ENCODE measurements around the gene ZDHHC11B.
"Not testable (repeated sequence)": the region's sequence is repeated elsewhere in the genome, so short reads cannot be mapped to it uniquely, and the experiment has no call there.

ZDHHC11B gene

DNA sequence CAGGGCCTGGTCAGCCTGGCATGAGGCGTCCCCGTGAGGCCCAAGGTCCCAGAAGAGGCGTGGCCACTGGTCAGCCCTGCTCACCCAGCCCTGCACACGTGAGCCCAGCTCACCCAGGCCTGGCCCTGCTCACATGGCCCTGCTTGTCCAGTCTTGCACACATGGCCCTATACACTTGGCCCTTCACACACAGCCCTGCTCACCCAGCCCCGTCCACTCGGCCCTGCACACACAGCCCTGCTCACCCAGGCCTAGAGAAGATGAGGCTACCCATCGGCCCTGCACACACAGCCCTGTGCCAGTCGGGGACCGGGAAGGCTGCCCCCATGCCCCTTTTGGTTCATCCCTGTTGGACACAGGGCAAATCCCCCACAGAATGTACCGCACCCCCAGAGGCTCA lies 28.4 kb downstream of the ZDHHC11B start:
- TF ChIP-seq EZH2phosphoT487 (IDR thresholded peaks at IDR 0.05; ENCODE audit: borderline replicate concordance, low read length) = no peak
- TF ChIP-seq, protein P1, sequence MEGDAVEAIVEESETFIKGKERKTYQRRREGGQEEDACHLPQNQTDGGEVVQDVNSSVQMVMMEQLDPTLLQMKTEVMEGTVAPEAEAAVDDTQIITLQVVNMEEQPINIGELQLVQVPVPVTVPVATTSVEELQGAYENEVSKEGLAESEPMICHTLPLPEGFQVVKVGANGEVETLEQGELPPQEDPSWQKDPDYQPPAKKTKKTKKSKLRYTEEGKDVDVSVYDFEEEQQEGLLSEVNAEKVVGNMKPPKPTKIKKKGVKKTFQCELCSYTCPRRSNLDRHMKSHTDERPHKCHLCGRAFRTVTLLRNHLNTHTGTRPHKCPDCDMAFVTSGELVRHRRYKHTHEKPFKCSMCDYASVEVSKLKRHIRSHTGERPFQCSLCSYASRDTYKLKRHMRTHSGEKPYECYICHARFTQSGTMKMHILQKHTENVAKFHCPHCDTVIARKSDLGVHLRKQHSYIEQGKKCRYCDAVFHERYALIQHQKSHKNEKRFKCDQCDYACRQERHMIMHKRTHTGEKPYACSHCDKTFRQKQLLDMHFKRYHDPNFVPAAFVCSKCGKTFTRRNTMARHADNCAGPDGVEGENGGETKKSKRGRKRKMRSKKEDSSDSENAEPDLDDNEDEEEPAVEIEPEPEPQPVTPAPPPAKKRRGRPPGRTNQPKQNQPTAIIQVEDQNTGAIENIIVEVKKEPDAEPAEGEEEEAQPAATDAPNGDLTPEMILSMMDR (IDR thresholded peaks at IDR 0.05; ENCODE audit: low read depth, low read length, poor library complexity, severe bottlenecking) = no peak
- no peaks in the 10 kb centered on the region for H3K79me2 ChIP-seq (ENCODE audit: control insufficient read depth, low read length)
- no peaks in the 10 kb centered on the region for H3K4me1 ChIP-seq (ENCODE audit: control insufficient read depth, low read length)
- H3K27ac ChIP-seq (ENCODE audit: low read depth, low read length) = no peak overlapping the region
- H3K4me2 ChIP-seq (ENCODE audit: low read length) = no peak overlapping the region
- no peaks in the 10 kb centered on the region for H3F3A ChIP-seq (ENCODE audit: control insufficient read depth, insufficient read depth)
- H3K36me3 ChIP-seq (ENCODE audit: control insufficient read depth, low read length) = no peaks in the 10 kb centered on the region
- 0 out of 2 replicates have a peak, but pooled peaks cover 3% of the 10 kb centered on the region for H4K20me1 ChIP-seq (ENCODE audit: control insufficient read depth, insufficient read depth, low read depth, low read length)
- no peak overlapping the region for H3K4me3 ChIP-seq (ENCODE audit: low read length)
- no peaks in the 10 kb centered on the region for H3K9me2 ChIP-seq (replicated peaks; ENCODE audit: control insufficient read depth, low read length)
- H3K9me3 ChIP-seq (ENCODE audit: control insufficient read depth, insufficient read depth, low read length) = no peaks in the 10 kb centered on the region
- H3K27me3 ChIP-seq (ENCODE audit: control insufficient read depth, low read length) = no peaks in the 10 kb centered on the region

DNA sequence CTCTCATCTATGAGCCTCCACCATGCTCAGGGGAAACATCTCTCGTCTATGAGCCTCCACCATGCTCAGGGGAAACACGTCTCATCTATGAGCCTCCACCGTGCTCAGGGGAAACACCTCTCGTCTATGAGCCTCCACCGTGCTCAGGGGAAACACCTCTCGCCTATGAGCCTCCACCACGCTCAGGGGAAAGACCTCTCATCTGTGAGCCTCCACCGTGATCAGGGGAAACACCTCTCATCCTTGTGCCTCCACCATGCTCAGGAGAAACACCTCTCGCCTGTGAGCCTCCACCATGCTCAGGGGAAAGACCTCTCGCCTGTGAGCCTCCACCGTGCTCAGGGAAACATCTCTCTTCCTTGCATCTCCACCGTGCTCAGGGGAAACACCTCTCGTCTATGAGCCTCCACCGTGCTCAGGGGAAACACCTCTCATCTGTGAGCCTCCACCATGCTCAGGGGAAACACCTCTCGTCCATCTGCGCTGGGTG lies 30.3 kb downstream of the ZDHHC11B start:
- not testable (repeated sequence) for H3K27me3 ChIP-seq (ENCODE audit: control insufficient read depth, low read length); H3K4me2 ChIP-seq (ENCODE audit: low read length); H3K79me2 ChIP-seq (ENCODE audit: control insufficient read depth, low read length); H3F3A ChIP-seq (ENCODE audit: control insufficient read depth, insufficient read depth); H3K9me2 ChIP-seq (replicated peaks; ENCODE audit: control insufficient read depth, low read length); H4K20me1 ChIP-seq (ENCODE audit: control insufficient read depth, insufficient read depth, low read depth, low read length); H3K27ac ChIP-seq (ENCODE audit: low read depth, low read length); H3K9me3 ChIP-seq (ENCODE audit: control insufficient read depth, insufficient read depth, low read length); H3K36me3 ChIP-seq (ENCODE audit: control insufficient read depth, low read length); H3K4me1 ChIP-seq (ENCODE audit: control insufficient read depth, low read length); H3K4me3 ChIP-seq (ENCODE audit: low read length)

DNA sequence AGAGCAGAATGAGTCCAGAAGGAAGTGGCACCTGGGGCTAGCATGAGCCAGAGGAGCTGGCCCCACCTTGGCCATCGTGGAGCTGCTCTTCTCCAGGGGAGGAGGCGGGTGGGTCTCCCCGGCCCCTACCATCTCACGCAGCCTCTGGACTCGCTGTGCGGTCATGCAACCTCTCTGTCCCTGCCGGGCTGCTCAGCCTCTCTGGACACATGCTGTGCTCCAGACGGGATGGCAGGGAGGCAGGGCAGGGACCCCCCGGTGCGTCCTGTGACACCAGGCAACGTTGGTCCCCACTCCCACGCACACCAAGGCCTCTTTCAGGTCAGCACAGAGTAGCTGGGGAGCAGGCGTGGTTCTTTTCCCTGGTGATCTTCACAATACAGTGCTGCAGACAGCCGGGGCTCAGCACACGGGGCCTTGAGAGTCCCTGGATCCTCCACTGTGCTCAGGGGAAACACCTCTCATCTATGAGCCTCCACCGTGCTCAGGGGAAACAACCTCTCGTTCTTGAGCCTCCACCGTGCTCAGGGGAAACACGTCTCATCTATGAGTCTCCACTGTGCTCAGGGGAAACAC lies 30.9 kb downstream of the ZDHHC11B start:
- not testable (repeated sequence) for H3K4me3 ChIP-seq (ENCODE audit: low read length); H4K20me1 ChIP-seq (ENCODE audit: control insufficient read depth, insufficient read depth, low read depth, low read length); H3K27me3 ChIP-seq (ENCODE audit: control insufficient read depth, low read length); H3K4me2 ChIP-seq (ENCODE audit: low read length); H3K4me1 ChIP-seq (ENCODE audit: control insufficient read depth, low read length); H3K27ac ChIP-seq (ENCODE audit: low read depth, low read length); H3F3A ChIP-seq (ENCODE audit: control insufficient read depth, insufficient read depth); H3K9me2 ChIP-seq (replicated peaks; ENCODE audit: control insufficient read depth, low read length); H3K36me3 ChIP-seq (ENCODE audit: control insufficient read depth, low read length); H3K9me3 ChIP-seq (ENCODE audit: control insufficient read depth, insufficient read depth, low read length); H3K79me2 ChIP-seq (ENCODE audit: control insufficient read depth, low read length)

DNA sequence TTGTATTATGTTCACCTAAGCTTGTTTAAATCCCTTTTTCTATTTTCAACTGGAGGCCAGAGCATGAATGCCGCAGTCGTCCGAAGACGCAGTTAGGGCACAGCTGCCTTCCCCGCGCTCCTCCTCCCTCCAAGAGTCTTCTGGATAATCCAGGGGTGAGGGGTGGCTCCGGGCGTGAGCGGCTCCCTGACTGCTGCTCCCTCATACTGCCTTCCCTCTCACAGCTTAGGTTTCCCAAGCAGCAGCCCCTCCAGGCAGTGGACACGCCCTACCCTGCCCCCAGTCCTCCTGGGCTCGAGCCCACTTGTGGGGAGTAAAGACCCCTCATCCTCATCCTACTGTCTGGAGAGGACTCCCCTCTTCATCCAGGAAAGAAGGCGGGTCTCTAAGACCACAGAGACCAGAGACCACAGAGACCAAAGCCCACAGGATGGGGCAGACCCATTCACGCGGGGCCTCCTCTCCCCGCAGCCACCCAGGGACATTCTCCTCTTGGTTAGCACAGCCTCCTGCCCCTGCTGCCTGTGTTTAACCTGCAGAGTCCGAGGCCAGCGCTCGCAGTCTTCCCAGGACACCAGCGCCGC lies 31.9 kb downstream of the ZDHHC11B start:
- not testable (repeated sequence) for H3K27me3 ChIP-seq (ENCODE audit: control insufficient read depth, low read length); H3K79me2 ChIP-seq (ENCODE audit: control insufficient read depth, low read length); H3K36me3 ChIP-seq (ENCODE audit: control insufficient read depth, low read length)

GRCh38 chr5:751992-752391 lies 32.5 kb downstream of the ZDHHC11B start:
- not testable (repeated sequence) for H3K4me1 ChIP-seq (ENCODE audit: control insufficient read depth, low read length); H3K9me3 ChIP-seq (ENCODE audit: control insufficient read depth, insufficient read depth, low read length); H3K79me2 ChIP-seq (ENCODE audit: control insufficient read depth, low read length); H3K4me2 ChIP-seq (ENCODE audit: low read length); H3F3A ChIP-seq (ENCODE audit: control insufficient read depth, insufficient read depth); H3K4me3 ChIP-seq (ENCODE audit: low read length); H3K36me3 ChIP-seq (ENCODE audit: control insufficient read depth, low read length); H3K27me3 ChIP-seq (ENCODE audit: control insufficient read depth, low read length); H3K27ac ChIP-seq (ENCODE audit: low read depth, low read length); H4K20me1 ChIP-seq (ENCODE audit: control insufficient read depth, insufficient read depth, low read depth, low read length); H3K9me2 ChIP-seq (replicated peaks; ENCODE audit: control insufficient read depth, low read length)

More for the DNA sequence above, 31.9 kb downstream of the ZDHHC11B start:
- H3K9me3 ChIP-seq (ENCODE audit: control insufficient read depth, insufficient read depth, low read length); H3K4me3 ChIP-seq (ENCODE audit: low read length); H3K9me2 ChIP-seq (replicated peaks; ENCODE audit: control insufficient read depth, low read length); H3K4me1 ChIP-seq (ENCODE audit: control insufficient read depth, low read length); H4K20me1 ChIP-seq (ENCODE audit: control insufficient read depth, insufficient read depth, low read depth, low read length); H3K27ac ChIP-seq (ENCODE audit: low read depth, low read length); H3F3A ChIP-seq (ENCODE audit: control insufficient read depth, insufficient read depth); H3K4me2 ChIP-seq (ENCODE audit: low read length): not testable (repeated sequence)

All from DOHH2 (cell line).